B cell (primary cell): Measurements from ENCODE around the gene NCAM1. TPM values are rescaled to one million over a fixed set of nuclear protein-coding genes. Genes with fewer than 3 reads are reported as not detected.

Experiments used
- ATAC-seq: fragments of 200-7000 bp; cut with Tn5 transposase; one replicate; pipeline ENCODE4 v1.10.0; 2021; ENCODE audit warnings: low read depth, mild to moderate bottlenecking, moderate number of reproducible peaks, moderate library complexity
- CTCF ChIA-PET: fragments of 350-600 bp; sonication (Branson Sonifier 250); formaldehyde crosslinking; loops from one replicate; lab custom pipeline; 2021; ENCODE audit warnings: antibody characterized with exemption, inconsistent platforms; lab: Charles Lee
- POLR2A ChIA-PET: fragments of 350-600 bp; sonication (Branson Sonifier 250); formaldehyde crosslinking; loops from one replicate; lab custom pipeline; 2021; ENCODE audit warnings: antibody characterized with exemption; lab: Charles Lee
- DNase-seq: peaks from one replicate; pipeline ENCODE4 v3.0.0; 2013
- H2AFZ ChIP-seq: 2 replicates; pipeline ENCODE4 v1.6.1; 2012; ENCODE audit warnings: mild to moderate bottlenecking, low read depth, low read length; ENCODE audit not compliant: insufficient read depth, poor library complexity, severe bottlenecking
- H3K27ac ChIP-seq, 2 donors: 1 replicate in 1 of 2; 2 replicates in 1 of 2; pipeline ENCODE4 v1.5.1; 2012 to 2013; ENCODE audit warnings: low read length in 2 of 2, mild to moderate bottlenecking in 2 of 2, moderate library complexity in 1 of 2
- H3K27me3 ChIP-seq, 4 experiments: fragments of 200-600 bp in 1 of 4; sonication (generic) in 1 of 4; replicated peaks in 1 of 4; 1 replicate in 2 of 4; 2 replicates in 2 of 4; pipeline versions ENCODE4 v1.6.1 to v1.7.0; 2013 to 2016; ENCODE audit warnings: low read length in 3 of 4, mild to moderate bottlenecking in 2 of 4, mixed read lengths in 1 of 4, moderate library complexity in 1 of 4; ENCODE audit not compliant: insufficient read depth in 4 of 4, control insufficient read depth in 3 of 4; ENCODE audit errors: control extremely low read depth in 1 of 4
- H3K36me3 ChIP-seq, 2 experiments: replicated peaks in 1 of 2; 1 replicate in 1 of 2; 2 replicates in 1 of 2; pipeline versions ENCODE4 v1.6.1 to v1.7.1; 2013; ENCODE audit warnings: low read length in 1 of 2; ENCODE audit not compliant: insufficient read depth in 2 of 2, control insufficient read depth in 1 of 2; ENCODE audit errors: control extremely low read depth in 1 of 2, extremely low read depth in 1 of 2
- H3K4me1 ChIP-seq, 2 donors: fragments of 200-600 bp in 1 of 2; sonication (generic) in 1 of 2; 1 replicate in 1 of 2; 2 replicates in 1 of 2; pipeline versions ENCODE4 v1.5.1 to v1.6.1; 2013 to 2017; ENCODE audit warnings: low read length in 2 of 2; ENCODE audit not compliant: control insufficient read depth in 2 of 2, insufficient read depth in 2 of 2
- H3K4me2 ChIP-seq: replicated peaks from 2 replicates; pipeline ENCODE3; 2012; ENCODE audit warnings: mild to moderate bottlenecking, low read depth, low read length; ENCODE audit not compliant: poor library complexity, severe bottlenecking
- H3K4me3 ChIP-seq, 5 experiments: fragments of 200-600 bp in 1 of 5; sonication (generic) in 1 of 5; 1 replicate in 3 of 5; 2 replicates in 2 of 5; pipeline versions ENCODE4 v1.5.1 to v1.7.0; 2011 to 2016; ENCODE audit warnings: low read length in 4 of 5, mild to moderate bottlenecking in 4 of 5, low read depth in 2 of 5, control low read depth in 1 of 5, moderate library complexity in 1 of 5; ENCODE audit not compliant: insufficient read depth in 1 of 5; ENCODE audit errors: control extremely low read depth in 1 of 5, extremely low read depth in 1 of 5
- H3K79me2 ChIP-seq: fragments of 200-600 bp; sonication (generic); one replicate; pipeline ENCODE4 v1.6.0; 2016; ENCODE audit warnings: low read length; ENCODE audit not compliant: control insufficient read depth, insufficient read depth
- H3K9ac ChIP-seq: fragments of 200-600 bp; sonication (generic); 2 replicates; pipeline ENCODE4 v1.6.1; 2017; ENCODE audit warnings: mild to moderate bottlenecking, low read length, moderate library complexity
- H3K9me3 ChIP-seq, 3 donors: one replicate each; pipeline versions ENCODE4 v1.6.1 to v1.7.1; 2013; ENCODE audit warnings: low read length in 2 of 3; ENCODE audit not compliant: control insufficient read depth in 2 of 3, insufficient read depth in 1 of 3; ENCODE audit errors: control extremely low read depth in 1 of 3
- H4K20me1 ChIP-seq: 2 replicates; pipeline ENCODE4 v1.6.0; 2012; ENCODE audit warnings: mild to moderate bottlenecking, low read length; ENCODE audit not compliant: insufficient read depth, control insufficient read depth, poor library complexity, severe bottlenecking
- H3K27ac Mint-ChIP-seq: one replicate; pipeline ENCODE4 v1.8.0; 2021; ENCODE audit warnings: mixed read lengths
- H3K27me3 Mint-ChIP-seq: one replicate; pipeline ENCODE4 v1.8.0; 2021; ENCODE audit warnings: mixed read lengths
- H3K4me1 Mint-ChIP-seq: one replicate; pipeline ENCODE4 v1.8.0; 2021; ENCODE audit warnings: mixed read lengths
- H3K4me3 Mint-ChIP-seq: one replicate; pipeline ENCODE4 v1.8.0; 2021; ENCODE audit warnings: mixed read lengths
- H3K9me3 Mint-ChIP-seq: one replicate; pipeline ENCODE4 v1.8.0; 2022; ENCODE audit warnings: mixed read lengths; ENCODE audit not compliant: insufficient read depth
- CTCF ChIP-seq: fragments of 200-600 bp; IDR thresholded peaks from one replicate; pipeline ENCODE4 v1.8.0; 2022; ENCODE audit warnings: antibody characterized with exemption, mild to moderate bottlenecking
- EZH2 ChIP-seq: IDR thresholded peaks from 2 replicates; pipeline ENCODE4 v1.6.1; 2012; ENCODE audit warnings: borderline replicate concordance, low read depth, mild to moderate bottlenecking, moderate library complexity, low read length; ENCODE audit not compliant: insufficient read depth, poor library complexity, severe bottlenecking
- WGBS: methylation state at CpG from one replicate; pipeline ENCODE4 v1.1.5; 2013; ENCODE audit warnings: missing lambda C conversion rate; ENCODE audit not compliant: insufficient coverage; 5-methylcytosine and 5-hydroxymethylcytosine counted together
- intact Hi-C: fragments of 100-400 bp; cut with micrococcal nuclease; formaldehyde crosslinking; loops from one replicate; pipeline ENCODE4 v1.10.0; 2022
- polyA plus RNA-seq: library from polyadenylated mRNA; depleted of rRNA; stranded (reverse); fragments of >200 nt; gene quantifications from 2 replicates; pipeline ENCODE4 v1.2.3, GENCODE V29; 2012
- total RNA-seq, 2 donors: library from RNA; stranded (reverse); fragments of 120-200 nt in 1 of 2; gene quantifications; 1 replicate in 1 of 2; 2 replicates in 1 of 2; pipeline versions ENCODE4 v1.2.3 to v1.2.4, GENCODE V29; 2013 to 2022

The NCAM1 gene
- total and polyA plus RNA-seq, 2 donors (not counting 1 experiment from before 2014, with no cell fraction given) = 0.37 TPM; not detected in 1

GRCh38 chr11:113085446-113085845, 124.2 kb downstream of the NCAM1 start:
- Histone ChIP-seq H3K4me2 (no peak overlapping the region), H3K9ac (no peak overlapping the region), H3K9me3 (no peaks in the 10 kb centered on the region), H3K4me1 (no peaks in the 10 kb centered on the region), H4K20me1 (no peaks in the 10 kb centered on the region), H3K79me2 (no peaks in the 10 kb centered on the region), H3K27me3 (peaks cover 0 to 4% (median 0%) of the 10 kb centered on the region in 4 experiments), H3K27ac (no peak overlapping the region), H2AFZ (no peak overlapping the region), H3K4me3 (no peak overlapping the region), H3K36me3 (no peaks in the 10 kb centered on the region)
- H3K27ac Mint-ChIP-seq = no peak overlapping the region
- DNase-seq = no peak
- WGBS = no CpG with 5 or more reads among the region's 3 CpGs
- ATAC-seq = no peak
- H3K4me1 Mint-ChIP-seq = no peaks in the 10 kb centered on the region
- CTCF ChIA-PET = no interaction called here
- intact Hi-C loops = no loop called here
- H3K4me3 Mint-ChIP-seq = no peak overlapping the region
- no peak for TF ChIP-seq CTCF
- TF ChIP-seq EZH2 = no peak
- POLR2A ChIA-PET = no interaction called here
- peaks cover 2% of the 10 kb centered on the region for H3K27me3 Mint-ChIP-seq
- no peaks in the 10 kb centered on the region for H3K9me3 Mint-ChIP-seq

GRCh38 chr11:113087706-113088105, 126.5 kb downstream of the NCAM1 start:
- DNase-seq = no peak
- H3K79me2 ChIP-seq = no peaks in the 10 kb centered on the region
- H4K20me1 ChIP-seq = no peaks in the 10 kb centered on the region
- ChIA-PET POLR2A (no interaction called here), CTCF (no interaction called here)
- H3K4me2 ChIP-seq = no peak overlapping the region
- H3K4me3 Mint-ChIP-seq = no peak overlapping the region
- H3K27me3 Mint-ChIP-seq = peaks cover 2% of the 10 kb centered on the region
- TF ChIP-seq CTCF = no peak
- TF ChIP-seq EZH2 = no peak
- intact Hi-C loops = no loop called here
- H3K9ac ChIP-seq = no peak overlapping the region
- no peak overlapping the region for H3K27ac Mint-ChIP-seq
- no peak overlapping the region for H3K27ac ChIP-seq
- H3K4me3 ChIP-seq = no peak overlapping the region
- H3K4me1 Mint-ChIP-seq = no peaks in the 10 kb centered on the region
- no peak overlapping the region for H2AFZ ChIP-seq
- no peaks in the 10 kb centered on the region for H3K36me3 ChIP-seq
- H3K9me3 ChIP-seq = no peaks in the 10 kb centered on the region
- no CpG with 5 or more reads among the region's 4 CpGs for WGBS
- peaks cover 0 to 4% (median 0%) of the 10 kb centered on the region in 4 experiments for H3K27me3 ChIP-seq
- no peak for ATAC-seq
- H3K4me1 ChIP-seq = no peaks in the 10 kb centered on the region
- H3K9me3 Mint-ChIP-seq = no peaks in the 10 kb centered on the region
